Measurements from ENCODE around the gene F11R. TPM values are rescaled to one million over a fixed set of nuclear protein-coding genes. Genes with fewer than 3 reads are reported as not detected.

Gene F11R
- total and polyA plus RNA-seq, 2 of the 13 experiments (the other 11 are each of a cell fraction or from before 2014, with no cell fraction given): 95.8 to 105 TPM

GRCh38 chr1:161020509-161021164, at the start of gene F11R (continued):
- TF ChIP-seq ZNF609 (CRISPR knock-in tag; IDR thresholded peaks at IDR 0.05; ENCODE audit: borderline replicate concordance) (peak; percentile 48; the same call in 1 of the 2 replicates), CHD4 (IDR thresholded peaks at IDR 0.05; ENCODE audit: borderline replicate concordance, low read length) (no peak), REST (IDR thresholded peaks at IDR 0.05; ENCODE audit: borderline replicate concordance in 1 of 2, low read depth in 1 of 2, low read length in 2 of 2) (no peak), XRCC5 (optimal IDR thresholded peaks at IDR 0.05; ENCODE audit: low read length) (peak; percentile 82), ZBTB38 (CRISPR knock-in tag; IDR thresholded peaks at IDR 0.05) (peak; percentile 22; the same call in 1 of the 2 replicates), SOX13 (IDR thresholded peaks at IDR 0.05) (no peak), SOX13 (CRISPR knock-in tag; conservative IDR thresholded peaks at IDR 0.05 in 1 of 2, IDR thresholded peaks at IDR 0.05 in 1 of 2) (0 out of 4 replicates have a peak, but pooled peaks of 1 of the 2 experiments have one; percentile 9), ZNF83 (CRISPR knock-in tag; IDR thresholded peaks at IDR 0.05; ENCODE audit: borderline replicate concordance) (no peak), HIC2 (CRISPR knock-in tag; IDR thresholded peaks at IDR 0.05; ENCODE audit: low read depth) (0 out of 2 replicates have a peak, but pooled peaks have one; percentile 12), AGO1 (IDR thresholded peaks at IDR 0.05; ENCODE audit: low read depth, low read length, poor library complexity, severe bottlenecking) (peak; percentile 69), KLF13 (CRISPR knock-in tag; IDR thresholded peaks at IDR 0.05) (0 out of 2 replicates have a peak, but pooled peaks have one; percentile 25), KLF16 (CRISPR knock-in tag; IDR thresholded peaks at IDR 0.05) (peak in 1 of 2 experiments; percentile 34; a peak in 1 of 4 replicates), RFX5 (IDR thresholded peaks at IDR 0.05; ENCODE audit: low read depth, low read length) (no peak), RFXAP (CRISPR knock-in tag; IDR thresholded peaks at IDR 0.05; ENCODE audit: borderline replicate concordance) (no peak)

All from HepG2 (cell line).